ENCODE measurements around the gene ACSS3.
A peak's percentile ranks its signal among the peaks of the same experiment; 100 is the strongest.
"Not testable (repeated sequence)": the region's sequence is repeated elsewhere in the genome, so short reads cannot be mapped to it uniquely, and the experiment has no call there.

The ACSS3 gene

GRCh38 chr12:81094718-81095360 lies 17.0 kb downstream of the ACSS3 start:
- no peak for DNase-seq

- no peak for DNase-seq
Measured at GRCh38 chr12:81095501-81096232, 17.8 kb downstream of the ACSS3 start.

DNA sequence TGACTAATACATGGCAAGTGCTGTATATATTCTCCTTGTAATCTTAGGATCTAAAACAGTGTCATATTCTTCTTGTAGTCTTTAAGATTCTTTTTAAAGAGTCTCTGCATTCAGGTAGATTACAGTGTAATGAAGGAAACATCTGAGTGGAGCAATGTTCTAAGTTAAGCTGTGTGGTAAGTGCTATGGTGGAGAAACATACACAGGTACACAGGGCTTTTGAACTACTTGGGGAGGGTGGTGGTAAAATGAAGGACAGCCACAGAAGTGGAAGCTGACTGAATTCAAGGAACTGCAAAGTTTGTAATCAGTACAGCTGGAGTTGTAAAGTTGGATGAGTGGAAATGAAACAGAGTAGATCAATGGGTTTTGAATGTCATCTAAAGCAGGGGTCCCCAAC lies 27.8 kb downstream of the ACSS3 start:
- DNase-seq = no peak

DNA sequence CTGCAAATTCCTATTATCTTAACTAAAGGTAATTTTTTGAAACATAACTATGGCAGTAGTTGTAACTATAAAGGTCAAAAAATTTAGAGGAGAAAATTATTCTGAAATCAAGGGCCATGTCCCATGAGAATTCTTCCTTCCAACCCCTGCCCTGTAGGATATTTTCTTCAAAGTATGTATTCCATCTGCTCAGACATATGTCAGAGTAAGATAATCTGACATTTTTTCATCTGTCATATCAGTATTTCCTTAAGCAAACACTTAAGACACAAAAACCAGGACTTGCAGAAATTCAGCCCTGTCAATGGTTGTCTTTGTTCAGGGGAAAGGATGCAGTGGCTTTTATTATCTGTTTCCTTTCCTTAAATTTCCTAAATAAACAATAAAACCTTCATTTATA lies 36.3 kb downstream of the ACSS3 start:
- no peak for DNase-seq

- not testable (repeated sequence) for DNase-seq
Measured at GRCh38 chr12:81119069-81119468, 41.2 kb downstream of the ACSS3 start.

- no peak for DNase-seq
Measured at GRCh38 chr12:81120961-81121360, 43.1 kb downstream of the ACSS3 start.

DNA sequence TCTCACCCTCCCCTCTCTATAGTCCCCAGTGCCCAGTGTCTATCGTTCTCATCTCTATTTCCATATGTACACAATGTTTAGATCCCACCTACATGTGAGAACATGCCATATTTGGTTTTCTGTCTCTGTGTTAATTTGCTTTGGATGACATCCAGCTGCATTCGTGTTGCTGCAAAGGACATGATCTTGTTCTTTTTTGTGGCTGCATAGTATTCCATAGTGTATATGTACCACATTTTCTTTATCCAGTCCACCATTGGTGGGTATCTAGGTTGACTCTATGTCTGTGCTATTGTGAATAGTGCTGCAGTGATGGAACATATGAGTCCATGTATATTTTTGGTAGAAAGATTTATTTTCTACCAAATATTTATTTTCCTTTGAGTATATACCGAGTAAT lies 45.7 kb downstream of the ACSS3 start:
- no peak for DNase-seq

DNA sequence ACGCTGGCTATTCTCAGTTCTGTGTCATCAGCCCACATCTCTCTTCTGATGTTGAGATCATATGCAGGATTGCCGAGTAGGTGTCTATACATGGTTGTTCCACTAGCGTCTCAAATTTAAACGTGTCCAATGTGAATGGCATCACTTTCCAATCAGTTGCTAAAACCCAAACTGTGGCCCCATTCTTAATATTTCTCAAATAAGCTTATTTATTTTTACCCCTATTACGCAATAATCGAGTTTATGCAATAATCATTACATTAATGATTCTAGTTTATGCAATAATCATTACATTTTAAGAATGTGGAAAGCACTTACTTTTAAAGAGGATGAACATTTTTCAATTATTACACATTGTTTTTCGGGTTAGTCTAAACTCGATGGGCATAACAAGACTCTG lies 47.8 kb downstream of the ACSS3 start:
- no peak for DNase-seq

DNA sequence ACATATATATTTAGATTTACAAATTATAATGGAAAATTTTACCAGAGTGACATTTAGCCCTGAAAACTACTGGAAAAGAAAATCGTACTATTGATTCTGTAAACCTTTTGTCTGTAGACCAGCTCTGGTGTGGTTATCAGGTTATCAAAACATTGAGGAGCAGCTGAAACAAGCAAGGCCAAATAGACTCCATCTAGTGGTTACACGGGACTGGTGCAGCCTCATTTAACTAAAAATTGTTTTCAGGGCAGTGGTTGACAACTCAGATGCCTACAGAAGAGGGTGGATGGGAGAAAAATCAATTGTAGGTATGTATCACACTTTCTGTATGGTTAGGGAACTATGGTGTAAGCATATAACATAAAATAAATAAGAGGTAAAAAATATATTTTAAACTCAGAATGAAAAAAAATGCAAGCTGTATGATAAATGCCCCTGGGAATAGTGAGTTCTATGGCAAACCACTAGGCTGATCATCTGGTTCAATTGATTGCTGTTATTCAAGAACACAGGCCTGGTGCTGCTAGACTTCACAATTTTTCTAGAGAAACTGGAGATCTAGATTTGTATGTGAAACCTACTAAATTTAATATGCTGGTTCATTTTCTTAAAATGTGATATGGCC lies 51.2 kb downstream of the ACSS3 start:
- peak; percentile 34 for DNase-seq

GRCh38 chr12:81136519-81136918 lies 58.6 kb downstream of the ACSS3 start:
- no peak for DNase-seq

- DNase-seq = no peak
Measured at GRCh38 chr12:81137801-81138200, 59.9 kb downstream of the ACSS3 start.

DNA sequence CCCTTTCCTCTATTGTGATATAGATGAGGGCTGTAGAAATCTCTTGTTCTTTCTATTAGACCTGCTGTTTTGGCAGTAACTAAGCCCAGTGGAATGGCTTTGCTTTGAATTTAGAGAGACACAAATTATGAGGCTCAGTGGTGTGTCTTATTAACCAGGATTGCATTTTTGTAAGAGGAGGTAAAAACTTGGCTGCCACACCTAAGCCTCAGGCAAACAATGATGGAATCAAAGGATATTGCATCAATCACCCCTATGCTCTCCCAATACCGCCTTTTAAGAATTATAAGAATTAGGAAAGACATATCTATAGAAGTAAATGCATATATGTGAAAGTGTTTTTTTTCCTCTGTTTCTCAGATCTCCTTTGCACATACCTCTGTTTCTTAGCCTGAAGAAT lies 63.3 kb downstream of the ACSS3 start:
- DNase-seq = no peak

GRCh38 chr12:81143057-81143456 lies 65.2 kb downstream of the ACSS3 start:
- no peak for DNase-seq

DNA sequence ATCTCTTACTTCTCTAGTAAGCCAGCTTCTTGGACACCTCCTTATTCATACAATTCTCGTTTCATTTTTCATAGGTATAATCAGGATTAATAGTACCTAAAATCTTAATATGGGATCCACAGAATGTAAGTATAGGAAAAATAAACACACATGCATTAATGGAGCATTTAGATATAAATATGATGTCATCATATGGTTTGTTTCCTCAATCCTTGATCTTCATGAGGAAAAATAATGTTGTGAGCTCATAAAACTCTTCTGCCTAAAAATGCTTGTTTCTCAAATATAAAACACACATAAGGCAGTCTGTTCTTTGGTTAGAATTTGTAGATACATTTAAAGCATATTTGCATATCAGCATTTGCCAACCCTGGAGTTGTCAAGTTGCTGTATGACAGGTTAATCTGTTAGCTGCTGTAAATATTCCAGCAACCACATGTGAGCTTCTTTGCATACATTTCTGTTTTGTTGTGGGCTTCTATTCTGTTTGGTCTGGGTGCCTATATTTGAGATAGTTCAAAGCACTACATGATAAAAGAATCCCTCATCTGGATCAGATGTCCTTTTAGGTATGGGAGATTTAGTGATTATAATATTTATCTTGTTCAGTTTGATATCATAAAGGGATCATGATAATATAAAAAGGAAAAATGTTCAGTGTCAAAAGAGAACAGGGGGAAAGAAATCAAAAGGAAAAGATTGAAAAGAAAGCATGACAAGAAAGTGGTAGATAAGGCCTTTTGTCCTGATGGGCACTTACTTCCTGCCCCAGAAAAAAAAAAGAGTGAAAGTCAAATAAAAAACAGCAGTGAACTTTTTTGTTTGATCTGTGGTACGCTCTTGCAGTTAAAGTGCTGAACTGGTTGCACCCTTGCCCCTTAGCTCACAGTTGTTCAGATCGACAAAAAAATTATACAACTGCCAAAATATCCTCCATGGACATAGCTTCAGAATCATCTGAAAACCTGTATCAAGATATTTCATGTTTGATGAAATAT lies 68.6 kb downstream of the ACSS3 start:
- DNase-seq = no peak

GRCh38 chr12:81147292-81147919 lies 69.5 kb downstream of the ACSS3 start:
- DNase-seq = no peak

- DNase-seq = no peak
Measured at GRCh38 chr12:81150382-81150781, 72.5 kb downstream of the ACSS3 start.

DNA sequence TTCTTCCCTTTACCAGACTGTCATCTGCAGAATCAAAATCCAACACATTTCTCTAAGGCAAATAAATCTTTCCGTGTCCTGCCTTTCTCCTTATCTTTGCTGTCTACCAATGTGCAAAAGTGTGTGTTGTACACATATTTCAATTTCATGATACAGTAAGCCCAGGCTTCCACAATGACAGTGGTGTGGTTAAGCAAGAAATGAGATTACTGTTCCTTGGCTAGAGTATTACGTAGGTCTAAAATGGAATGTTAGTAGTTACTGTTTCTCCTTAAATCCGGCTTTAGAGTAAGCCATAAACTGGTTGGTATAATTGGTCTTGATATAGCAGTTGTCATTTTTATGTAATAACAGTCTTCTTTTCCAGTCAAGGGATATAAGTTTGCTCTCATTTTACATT lies 82.0 kb downstream of the ACSS3 start:
- DNase-seq = no peak

DNA sequence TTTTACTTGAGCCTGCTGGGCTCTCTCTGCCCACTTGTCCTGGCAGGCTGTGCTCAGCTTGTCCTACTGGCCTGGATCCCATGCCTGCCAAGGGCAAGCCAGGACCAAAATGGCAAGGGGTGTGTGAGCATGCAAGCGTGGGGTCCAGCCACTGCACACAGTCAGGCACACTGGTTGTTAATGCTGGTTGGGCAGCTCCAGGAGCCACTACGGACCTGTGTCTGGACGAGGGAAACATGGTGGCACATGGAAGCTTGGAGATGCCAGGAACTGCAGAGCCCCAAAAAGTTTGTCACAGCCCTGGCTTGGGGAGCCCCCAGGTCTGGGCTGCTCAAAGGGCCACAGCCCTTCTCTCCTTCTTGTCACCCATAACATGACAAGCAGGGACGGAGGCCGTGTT lies 83.8 kb downstream of the ACSS3 start:
- DNase-seq = no peak

- no peak for DNase-seq
Measured at GRCh38 chr12:81162391-81163136, 84.7 kb downstream of the ACSS3 start.

- no peak for DNase-seq
Measured at GRCh38 chr12:81164827-81165226, 86.9 kb downstream of the ACSS3 start.

- DNase-seq = no peak
Measured at GRCh38 chr12:81166790-81167189, 88.9 kb downstream of the ACSS3 start.

DNA sequence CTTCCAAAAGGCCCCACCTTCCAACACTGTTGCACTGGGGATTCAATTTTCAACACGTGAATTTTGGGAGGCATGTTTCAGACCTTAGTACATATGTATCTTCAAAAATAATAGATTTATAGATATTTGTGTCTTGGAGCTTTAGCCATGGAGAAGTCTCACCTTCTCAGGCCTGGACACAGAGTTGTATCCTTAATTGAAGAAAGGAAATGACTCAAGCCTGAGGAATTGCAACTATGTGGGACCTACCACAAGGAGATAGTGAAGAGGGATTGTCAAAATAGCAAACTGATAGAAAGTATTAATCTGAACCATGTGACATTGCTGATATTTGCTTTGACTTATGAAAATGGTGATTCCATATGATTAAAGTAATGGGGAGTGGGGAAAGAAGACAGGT lies 89.8 kb downstream of the ACSS3 start:
- DNase-seq = peak; percentile 61

Measured in fibroblast of skin of abdomen (primary cell).